Astrocyte (in vitro differentiated cells and primary cell): ENCODE results near the gene KIAA0319L. TPM values are rescaled to one million over a fixed set of nuclear protein-coding genes. Genes with fewer than 3 reads are reported as not detected.

Experiments
- DNase-seq: peaks from one replicate; pipeline ENCODE4 v3.0.0-alpha.2; 2010; ENCODE audit warnings: low read depth
- FAIRE-seq: peaks from 2 replicates; lab custom pipeline; 2011; peaks lifted over from hg19 to GRCh38; lab: Jason Lieb, UNC
- H2AFZ ChIP-seq: 2 replicates; pipeline ENCODE4 v1.6.0; 2012; ENCODE audit warnings: low read depth, low read length, inconsistent platforms
- H3K27ac ChIP-seq: 2 replicates; pipeline ENCODE4 v1.5.1; 2011; ENCODE audit warnings: low read depth, low read length, inconsistent platforms
- H3K27me3 ChIP-seq: 2 replicates; pipeline ENCODE4 v1.6.0; 2011; ENCODE audit warnings: low read length, inconsistent platforms; ENCODE audit not compliant: insufficient read depth
- H3K36me3 ChIP-seq: 2 replicates; pipeline ENCODE4 v1.5.1; 2011; ENCODE audit warnings: low read length, inconsistent platforms; ENCODE audit not compliant: insufficient read depth
- H3K4me1 ChIP-seq: 2 replicates; pipeline ENCODE4 v1.5.1; 2011; ENCODE audit warnings: low read length, inconsistent platforms; ENCODE audit not compliant: insufficient read depth
- H3K4me2 ChIP-seq: 2 replicates; pipeline ENCODE4 v1.6.0; 2012; ENCODE audit warnings: low read length, inconsistent platforms
- H3K4me3 ChIP-seq: 2 replicates; pipeline ENCODE4 v1.5.1; 2011; ENCODE audit warnings: low read depth, mild to moderate bottlenecking, low read length, inconsistent platforms; ENCODE audit not compliant: insufficient read depth
- H3K79me2 ChIP-seq: 2 replicates; pipeline ENCODE4 v1.6.0; 2012; ENCODE audit warnings: mild to moderate bottlenecking, low read length, inconsistent platforms; ENCODE audit not compliant: insufficient read depth
- H3K9ac ChIP-seq: 2 replicates; pipeline ENCODE4 v1.6.0; 2012; ENCODE audit warnings: mild to moderate bottlenecking, low read length, inconsistent platforms
- H3K9me3 ChIP-seq: 2 replicates; pipeline ENCODE4 v1.5.1; 2012; ENCODE audit warnings: low read depth, mild to moderate bottlenecking, low read length, inconsistent platforms; ENCODE audit not compliant: insufficient read depth
- H4K20me1 ChIP-seq: 2 replicates; pipeline ENCODE4 v1.6.0; 2012; ENCODE audit warnings: low read length, inconsistent platforms; ENCODE audit not compliant: insufficient read depth
- H3K27ac Mint-ChIP-seq: one replicate; pipeline ENCODE4 v1.8.0; 2021; ENCODE audit warnings: mild to moderate bottlenecking, mixed read lengths; ENCODE audit not compliant: unreplicated experiment
- H3K27me3 Mint-ChIP-seq: one replicate; pipeline ENCODE4 v1.8.0; 2021; ENCODE audit warnings: low read depth, mixed read lengths; ENCODE audit not compliant: unreplicated experiment
- H3K36me3 Mint-ChIP-seq: one replicate; pipeline ENCODE4 v1.8.0; 2021; ENCODE audit warnings: low read depth, mixed read lengths; ENCODE audit not compliant: unreplicated experiment
- H3K4me1 Mint-ChIP-seq: one replicate; pipeline ENCODE4 v1.8.0; 2021; ENCODE audit warnings: low read depth, mixed read lengths; ENCODE audit not compliant: unreplicated experiment
- H3K4me3 Mint-ChIP-seq: one replicate; pipeline ENCODE4 v1.8.0; 2021; ENCODE audit warnings: mild to moderate bottlenecking, moderate library complexity, mixed read lengths; ENCODE audit not compliant: unreplicated experiment
- H3K9me3 Mint-ChIP-seq: one replicate; pipeline ENCODE4 v1.8.0; 2021; ENCODE audit warnings: mild to moderate bottlenecking, mixed read lengths; ENCODE audit not compliant: unreplicated experiment
- EZH2 ChIP-seq: IDR thresholded peaks from 2 replicates; pipeline ENCODE4 v1.6.1; 2012; ENCODE audit warnings: mild to moderate bottlenecking, low read length, inconsistent platforms; ENCODE audit not compliant: insufficient read depth
- total RNA-seq: library from RNA; stranded (reverse); gene quantifications from 2 replicates; pipeline ENCODE4 v1.2.1, GENCODE V29; 2021
- TF ChIP-seq, protein P1 (sequence below): IDR thresholded peaks from 2 replicates; pipeline ENCODE4 v1.5.1; 2011; ENCODE audit warnings: low read depth, mild to moderate bottlenecking, inconsistent platforms, low read length, moderate library complexity; ENCODE audit not compliant: insufficient read depth

KIAA0319L gene
- total RNA-seq, 1 donor from 2014 or later, result 42.5 TPM

DNA sequence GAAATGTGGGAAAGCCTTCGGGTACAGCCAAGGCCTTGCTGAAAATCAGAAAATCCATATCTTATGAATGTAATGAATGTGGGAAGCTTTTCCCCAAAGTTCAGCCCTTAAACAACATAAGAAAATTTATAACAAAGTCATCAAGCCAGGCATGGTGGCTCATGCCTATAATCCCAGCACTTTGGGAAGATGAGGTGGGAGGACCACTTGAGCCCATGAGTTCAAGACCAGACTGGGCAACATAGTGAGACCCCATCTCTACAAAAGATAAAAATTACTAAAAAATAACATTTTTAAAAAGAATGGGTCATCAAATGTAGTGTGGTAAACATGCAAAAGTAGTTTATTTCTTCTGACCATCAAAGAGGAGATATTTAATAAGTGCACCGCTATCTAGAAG lies 45.9 kb downstream of the KIAA0319L start:
- DNase-seq, result no peak
- H3K79me2 ChIP-seq, result peaks cover 33% of the 10 kb centered on the region
- H3K9me3 ChIP-seq, result no peaks in the 10 kb centered on the region
- H3K27ac ChIP-seq, result no peak overlapping the region
- Mint-ChIP-seq H3K9me3 (peaks cover 13% of the 10 kb centered on the region), H3K36me3 (peaks cover 6% of the 10 kb centered on the region), H3K27me3 (no peaks in the 10 kb centered on the region), H3K27ac (no peak overlapping the region), H3K4me3 (no peak overlapping the region), H3K4me1 (no peaks in the 10 kb centered on the region)
- H3K36me3 ChIP-seq, result no peaks in the 10 kb centered on the region
- TF ChIP-seq, protein P1, sequence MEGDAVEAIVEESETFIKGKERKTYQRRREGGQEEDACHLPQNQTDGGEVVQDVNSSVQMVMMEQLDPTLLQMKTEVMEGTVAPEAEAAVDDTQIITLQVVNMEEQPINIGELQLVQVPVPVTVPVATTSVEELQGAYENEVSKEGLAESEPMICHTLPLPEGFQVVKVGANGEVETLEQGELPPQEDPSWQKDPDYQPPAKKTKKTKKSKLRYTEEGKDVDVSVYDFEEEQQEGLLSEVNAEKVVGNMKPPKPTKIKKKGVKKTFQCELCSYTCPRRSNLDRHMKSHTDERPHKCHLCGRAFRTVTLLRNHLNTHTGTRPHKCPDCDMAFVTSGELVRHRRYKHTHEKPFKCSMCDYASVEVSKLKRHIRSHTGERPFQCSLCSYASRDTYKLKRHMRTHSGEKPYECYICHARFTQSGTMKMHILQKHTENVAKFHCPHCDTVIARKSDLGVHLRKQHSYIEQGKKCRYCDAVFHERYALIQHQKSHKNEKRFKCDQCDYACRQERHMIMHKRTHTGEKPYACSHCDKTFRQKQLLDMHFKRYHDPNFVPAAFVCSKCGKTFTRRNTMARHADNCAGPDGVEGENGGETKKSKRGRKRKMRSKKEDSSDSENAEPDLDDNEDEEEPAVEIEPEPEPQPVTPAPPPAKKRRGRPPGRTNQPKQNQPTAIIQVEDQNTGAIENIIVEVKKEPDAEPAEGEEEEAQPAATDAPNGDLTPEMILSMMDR, result no peak
- TF ChIP-seq EZH2, result no peak
- H3K4me1 ChIP-seq, result peaks cover 8% of the 10 kb centered on the region
- no peak overlapping the region for H2AFZ ChIP-seq
- peaks cover 53% of the 10 kb centered on the region for H4K20me1 ChIP-seq
- no peak for FAIRE-seq
- H3K27me3 ChIP-seq, result no peaks in the 10 kb centered on the region
- no peak overlapping the region for H3K4me3 ChIP-seq
- H3K4me2 ChIP-seq, result no peak overlapping the region
- no peak overlapping the region for H3K9ac ChIP-seq

DNA sequence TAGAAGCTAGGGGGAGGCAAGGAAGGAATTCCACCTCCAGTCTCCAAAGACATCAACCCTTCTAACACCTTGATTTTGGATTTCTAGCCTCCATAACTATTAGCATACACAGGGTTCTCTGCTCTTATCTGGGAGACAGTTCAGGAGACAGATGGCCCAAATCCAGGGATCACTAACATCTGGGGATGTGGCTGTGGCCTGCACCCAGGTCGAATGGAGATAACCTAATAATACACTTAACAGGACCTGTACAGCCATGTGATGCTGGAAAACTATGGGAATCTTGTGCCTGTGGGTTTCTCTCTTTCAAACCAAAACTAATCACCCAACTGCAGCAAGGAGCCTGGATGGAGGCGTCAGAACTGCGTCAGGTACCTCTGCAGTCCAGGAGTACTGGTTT lies 47.6 kb downstream of the KIAA0319L start:
- no peak overlapping the region for H3K9ac ChIP-seq
- peaks cover 10% of the 10 kb centered on the region for H3K4me1 Mint-ChIP-seq
- H3K4me1 ChIP-seq, result peaks cover 11% of the 10 kb centered on the region
- no peak overlapping the region for H3K4me3 Mint-ChIP-seq
- H3K9me3 ChIP-seq, result no peaks in the 10 kb centered on the region
- H3K27ac Mint-ChIP-seq, result no peak overlapping the region
- no peak for FAIRE-seq
- no peak overlapping the region for H2AFZ ChIP-seq
- no peak for TF ChIP-seq EZH2
- TF ChIP-seq, protein P1, result no peak
- H4K20me1 ChIP-seq, result peaks cover 58% of the 10 kb centered on the region
- no peaks in the 10 kb centered on the region for H3K27me3 Mint-ChIP-seq
- H3K4me3 ChIP-seq, result no peak overlapping the region
- peaks cover 4% of the 10 kb centered on the region for H3K36me3 Mint-ChIP-seq
- peaks cover 25% of the 10 kb centered on the region for H3K79me2 ChIP-seq
- DNase-seq, result no peak
- H3K9me3 Mint-ChIP-seq, result peaks cover under 1% of the 10 kb centered on the region
- H3K4me2 ChIP-seq, result no peak overlapping the region
- H3K36me3 ChIP-seq, result no peaks in the 10 kb centered on the region
- H3K27ac ChIP-seq, result no peak overlapping the region
- H3K27me3 ChIP-seq, result no peaks in the 10 kb centered on the region

DNA sequence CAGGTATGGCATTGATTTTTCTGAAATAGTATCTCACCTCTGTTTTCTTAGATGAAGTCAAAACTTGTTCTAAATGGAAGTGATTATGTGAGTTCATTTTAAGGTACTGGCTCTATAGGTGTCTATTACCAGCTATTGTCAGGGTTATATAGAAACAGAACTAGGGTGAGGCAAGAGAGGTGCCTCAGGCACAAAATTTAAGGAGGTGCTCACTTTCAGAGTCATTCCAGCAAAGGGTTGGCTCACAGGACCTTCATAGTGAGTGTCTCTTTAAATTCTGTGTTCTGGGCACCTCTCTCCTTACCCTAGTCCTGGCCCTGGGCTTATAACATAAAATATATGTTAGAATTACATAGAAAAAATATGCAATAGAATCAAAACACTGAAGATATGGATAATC lies 49.3 kb downstream of the KIAA0319L start:
- H3K36me3 Mint-ChIP-seq, result peaks cover 4% of the 10 kb centered on the region
- H3K27me3 ChIP-seq, result no peaks in the 10 kb centered on the region
- no peak for FAIRE-seq
- DNase-seq, result no peak
- peaks cover 10% of the 10 kb centered on the region for H3K4me1 Mint-ChIP-seq
- H4K20me1 ChIP-seq, result peaks cover 53% of the 10 kb centered on the region
- no peak overlapping the region for H3K27ac Mint-ChIP-seq
- no peak overlapping the region for H3K27ac ChIP-seq
- no peak overlapping the region for H3K9ac ChIP-seq
- H2AFZ ChIP-seq, result no peak overlapping the region
- peaks cover 18% of the 10 kb centered on the region for H3K79me2 ChIP-seq
- TF ChIP-seq, protein P1, result no peak
- no peak for TF ChIP-seq EZH2
- no peak overlapping the region for H3K4me3 Mint-ChIP-seq
- H3K9me3 Mint-ChIP-seq, result no peaks in the 10 kb centered on the region
- no peaks in the 10 kb centered on the region for H3K9me3 ChIP-seq
- H3K4me3 ChIP-seq, result no peak overlapping the region
- no peak overlapping the region for H3K4me2 ChIP-seq
- no peaks in the 10 kb centered on the region for H3K27me3 Mint-ChIP-seq
- peaks cover 11% of the 10 kb centered on the region for H3K4me1 ChIP-seq
- no peaks in the 10 kb centered on the region for H3K36me3 ChIP-seq
